Measurements from ENCODE around the gene PITX2. TPM values are rescaled to one million over a fixed set of nuclear protein-coding genes. Genes with fewer than 3 reads are reported as not detected.

Gene PITX2
- 10 to 100 TPM in 11 of 12 donors, not detected in 1; 39.7 to 61.1 (median 43.7) TPM for polyA plus RNA-seq (ENCODE audit: insufficient read length in 12 of 12)
- long read RNA-seq, donor 1, transcript PITX2-204 (5 exons, 1,897 nt) = minor isoform, 6 of 26 reads
- long read RNA-seq, donor 1, transcript PITX2-210 (1 exons, 1,398 nt) = major isoform, 14 of 26 reads
- long read RNA-seq, donor 1, partial matches to known transcripts = 0 of 26 reads
- long read RNA-seq, donor 1, other reads (novel, unspliced or antisense) = 0 of 26 reads
- long read RNA-seq, donor 2, transcript PITX2-204 (5 exons, 1,897 nt) = minor isoform, 10 of 42 reads
- long read RNA-seq, donor 2, transcript PITX2-215 (3 exons, 2,294 nt) = minor isoform, 13 of 42 reads
- long read RNA-seq, donor 2, transcript PITX2-210 (1 exons, 1,398 nt) = major isoform, 14 of 42 reads
- long read RNA-seq, donor 2, partial matches to known transcripts = 0 of 42 reads
- long read RNA-seq, donor 2, other reads (novel, unspliced or antisense) = 0 of 42 reads
- long read RNA-seq, donor 3, transcript PITX2-204 (5 exons, 1,897 nt) = major isoform, 8 of 27 reads
- long read RNA-seq, donor 3, transcript PITX2-210 (1 exons, 1,398 nt) = major isoform, 8 of 27 reads
- long read RNA-seq, donor 3, transcript PITX2-215 (3 exons, 2,294 nt) = minor isoform, 6 of 27 reads
- long read RNA-seq, donor 3, partial matches to known transcripts = 0 of 27 reads
- long read RNA-seq, donor 3, other reads (novel, unspliced or antisense) = 0 of 27 reads
- long read RNA-seq, donor 4, partial matches to known transcripts = 0 of 10 reads
- long read RNA-seq, donor 4, other reads (novel, unspliced or antisense) = 0 of 10 reads
- long read RNA-seq, donor 5, transcript PITX2-210 (1 exons, 1,398 nt) = minor isoform, 5 of 37 reads
- long read RNA-seq, donor 5, transcript PITX2-204 (5 exons, 1,897 nt) = minor isoform, 10 of 37 reads
- long read RNA-seq, donor 5, transcript PITX2-215 (3 exons, 2,294 nt) = major isoform, 17 of 37 reads
- long read RNA-seq, donor 5, partial matches to known transcripts = 0 of 37 reads
- long read RNA-seq, donor 5, other reads (novel, unspliced or antisense) = 0 of 37 reads
- long read RNA-seq, donor 6, transcript PITX2-204 (5 exons, 1,897 nt) = major isoform, 5 of 15 reads
- long read RNA-seq, donor 6, partial matches to known transcripts = 0 of 15 reads
- long read RNA-seq, donor 6, other reads (novel, unspliced or antisense) = 0 of 15 reads
- long read RNA-seq, donor 7, transcript PITX2-203 (4 exons, 2,100 nt) = minor isoform, 5 of 16 reads
- long read RNA-seq, donor 7, transcript PITX2-210 (1 exons, 1,398 nt) = major isoform, 7 of 16 reads
- long read RNA-seq, donor 7, partial matches to known transcripts = 0 of 16 reads
- long read RNA-seq, donor 7, other reads (novel, unspliced or antisense) = 0 of 16 reads
- long read RNA-seq, donor 8, transcript PITX2-210 (1 exons, 1,398 nt) = minor isoform, 6 of 24 reads
- long read RNA-seq, donor 8, transcript PITX2-203 (4 exons, 2,100 nt) = minor isoform, 5 of 24 reads
- long read RNA-seq, donor 8, transcript PITX2-215 (3 exons, 2,294 nt) = major isoform, 7 of 24 reads
- long read RNA-seq, donor 8, transcript PITX2-204 (5 exons, 1,897 nt) = minor isoform, 6 of 24 reads
- long read RNA-seq, donor 8, partial matches to known transcripts = 0 of 24 reads
- long read RNA-seq, donor 8, other reads (novel, unspliced or antisense) = 0 of 24 reads
- long read RNA-seq, donor 9, transcript PITX2-204 (5 exons, 1,897 nt) = major isoform, 6 of 14 reads
- long read RNA-seq, donor 9, transcript PITX2-210 (1 exons, 1,398 nt) = major isoform, 6 of 14 reads
- long read RNA-seq, donor 9, partial matches to known transcripts = 0 of 14 reads
- long read RNA-seq, donor 9, other reads (novel, unspliced or antisense) = 0 of 14 reads
- long read RNA-seq, donor 10, transcript PITX2-215 (3 exons, 2,294 nt) = major isoform, 10 of 32 reads
- long read RNA-seq, donor 10, transcript PITX2-210 (1 exons, 1,398 nt) = minor isoform, 7 of 32 reads
- long read RNA-seq, donor 10, transcript PITX2-204 (5 exons, 1,897 nt) = major isoform, 10 of 32 reads
- long read RNA-seq, donor 10, partial matches to known transcripts = 0 of 32 reads
- long read RNA-seq, donor 10, other reads (novel, unspliced or antisense) = 0 of 32 reads
- long read RNA-seq, donor 11, transcript PITX2-215 (3 exons, 2,294 nt) = major isoform, 9 of 24 reads
- long read RNA-seq, donor 11, transcript PITX2-210 (1 exons, 1,398 nt) = minor isoform, 7 of 24 reads
- long read RNA-seq, donor 11, partial matches to known transcripts = 0 of 24 reads
- long read RNA-seq, donor 11, other reads (novel, unspliced or antisense) = 0 of 24 reads

DNA sequence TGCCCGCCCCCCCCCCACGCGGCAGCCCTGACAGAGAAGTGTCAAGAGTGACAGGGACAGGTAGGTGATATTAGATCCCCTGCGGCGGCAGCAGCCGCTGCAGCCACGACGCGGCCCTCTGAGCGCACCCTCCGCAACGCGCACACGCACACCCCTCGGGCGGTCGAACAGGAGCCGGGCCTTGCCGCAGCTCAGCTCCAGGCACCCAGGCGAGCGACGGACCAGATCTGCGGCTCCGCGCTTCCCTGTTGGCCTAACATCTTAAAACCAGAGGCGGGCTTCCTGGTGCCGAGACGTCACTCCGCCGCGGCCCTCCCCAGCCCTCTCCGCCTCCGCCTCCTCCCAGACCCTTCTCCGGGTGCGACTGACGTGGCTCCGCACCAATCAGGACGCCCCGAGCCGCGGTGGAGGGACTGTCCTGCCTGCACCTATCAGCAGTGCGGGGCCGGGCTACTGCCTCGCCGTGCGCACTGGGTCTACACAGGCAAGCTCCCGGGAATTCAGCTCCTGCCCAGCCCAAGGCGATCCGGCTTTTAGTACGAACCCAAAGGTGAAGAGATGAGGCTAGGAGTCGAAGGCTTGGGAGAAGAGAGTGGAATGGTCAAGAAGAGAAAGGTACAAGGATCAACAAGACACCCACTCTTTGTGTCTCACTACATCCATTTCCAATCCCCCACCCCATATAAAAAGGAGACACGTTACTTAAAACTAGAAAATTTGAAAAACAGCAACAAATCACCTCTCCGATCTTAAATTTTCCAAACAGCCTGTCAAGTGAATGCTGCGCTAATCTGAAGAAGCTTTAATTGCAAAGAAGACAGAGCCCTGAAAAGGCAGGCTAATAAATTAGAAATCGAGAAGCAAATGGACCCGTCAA is at the start of gene PITX2:
PITX2 (minus strand) TSS at position 237 of the 877 bp plus-strand sequence. CDS start 617 bp downstream, outside the sequence.
- DNase-seq = peak; percentile 82

GRCh38 chr4:110671679-110672078 is 48.8 kb upstream of the PITX2 start:
- DNase-seq = no peak

- DNase-seq = no peak
Measured at GRCh38 chr4:110669663-110670062, 46.8 kb upstream of the PITX2 start.

DNA sequence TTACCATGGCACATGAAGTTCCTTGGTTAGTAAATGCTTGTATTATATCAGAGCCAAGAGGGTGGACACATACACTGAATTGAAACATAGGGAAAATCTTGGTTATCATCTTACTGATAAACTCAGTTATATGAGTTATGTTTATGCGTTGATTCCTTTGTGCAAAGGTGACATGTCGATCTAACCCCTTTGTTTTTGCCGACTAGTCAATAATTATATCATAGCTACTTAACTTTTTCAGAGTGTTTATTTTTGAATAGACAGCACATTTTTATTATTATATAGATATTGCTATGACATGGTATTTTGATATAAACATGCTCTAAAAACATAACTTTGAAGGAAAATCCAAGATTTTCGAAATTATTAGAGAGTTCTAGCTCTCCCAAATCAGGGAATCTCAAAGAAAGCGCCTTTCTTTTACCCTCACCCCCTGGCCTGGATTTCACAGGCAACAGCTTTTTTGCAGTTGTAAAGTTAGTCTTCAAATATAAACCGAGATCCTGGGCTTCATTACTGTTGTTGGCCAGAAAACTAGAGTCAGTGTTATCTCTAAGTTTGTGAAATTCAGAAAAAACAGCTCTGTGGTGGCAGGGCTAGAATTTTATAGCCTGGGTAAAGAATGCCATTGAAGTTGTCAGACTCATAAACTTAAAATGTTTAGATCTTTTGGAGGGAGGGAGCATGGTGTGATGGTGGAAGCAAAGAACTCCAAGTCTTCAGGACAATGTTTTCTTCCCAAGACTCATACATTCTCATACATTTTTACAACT is 45.8 kb upstream of the PITX2 start:
- no peak for DNase-seq

DNA sequence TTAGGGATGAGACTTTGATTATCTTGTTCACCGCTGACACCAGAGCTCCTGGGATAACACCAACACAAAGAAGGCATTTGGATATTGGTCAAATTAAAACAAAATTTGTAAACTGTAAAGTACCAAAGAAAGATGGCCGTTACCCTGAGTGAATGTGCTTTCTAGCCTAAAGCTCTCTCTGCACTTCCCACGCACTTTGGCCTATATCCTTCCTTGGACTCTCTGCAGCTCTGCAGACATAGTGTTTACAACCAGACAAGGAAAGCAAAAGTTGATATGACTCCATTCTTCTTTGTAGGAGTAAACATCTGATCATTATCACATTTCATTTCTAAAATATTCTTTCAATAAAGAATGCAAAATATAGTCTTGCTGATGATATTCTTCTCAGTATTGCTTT is 44.8 kb upstream of the PITX2 start:
- DNase-seq = no peak

DNA sequence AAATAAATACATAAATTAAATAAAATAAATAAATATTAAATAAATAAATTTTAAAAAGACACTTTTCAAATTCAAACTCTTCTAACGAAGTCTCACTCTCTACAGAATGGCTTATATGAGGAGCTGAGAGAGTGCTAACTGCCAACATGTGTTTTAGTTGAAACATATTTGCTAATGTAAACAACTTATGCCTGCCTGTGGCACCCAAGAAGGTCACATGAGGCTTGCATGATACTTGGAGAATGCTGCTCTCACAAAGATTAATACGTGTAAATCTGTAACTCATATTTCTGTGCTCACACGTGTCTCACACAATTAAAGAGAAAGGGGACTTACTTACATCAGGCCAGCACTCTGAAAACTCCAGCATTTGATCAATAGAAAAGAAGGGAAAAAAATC is 43.2 kb upstream of the PITX2 start:
- no peak for DNase-seq

- no peak for DNase-seq
Measured at GRCh38 chr4:110663738-110664444, 41.0 kb upstream of the PITX2 start.

DNA sequence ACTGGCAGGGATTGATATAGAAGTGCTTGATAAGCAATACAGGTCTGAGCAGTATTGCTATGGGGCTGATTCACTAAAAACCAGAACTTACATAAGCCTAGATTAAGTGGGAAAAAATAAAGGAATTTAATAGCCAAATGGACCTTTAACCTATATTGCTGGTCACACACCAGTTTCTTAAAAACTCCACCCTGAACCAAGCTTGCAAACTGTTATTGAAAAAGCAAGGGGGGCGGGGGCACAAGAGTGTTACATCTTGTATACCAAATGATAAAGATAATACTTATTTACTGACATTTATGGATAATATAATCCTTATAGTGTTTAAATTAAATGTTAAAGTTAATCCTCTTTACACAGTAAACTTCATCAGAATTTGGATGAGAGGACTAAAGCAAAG is 40.3 kb upstream of the PITX2 start:
- DNase-seq = no peak

DNA sequence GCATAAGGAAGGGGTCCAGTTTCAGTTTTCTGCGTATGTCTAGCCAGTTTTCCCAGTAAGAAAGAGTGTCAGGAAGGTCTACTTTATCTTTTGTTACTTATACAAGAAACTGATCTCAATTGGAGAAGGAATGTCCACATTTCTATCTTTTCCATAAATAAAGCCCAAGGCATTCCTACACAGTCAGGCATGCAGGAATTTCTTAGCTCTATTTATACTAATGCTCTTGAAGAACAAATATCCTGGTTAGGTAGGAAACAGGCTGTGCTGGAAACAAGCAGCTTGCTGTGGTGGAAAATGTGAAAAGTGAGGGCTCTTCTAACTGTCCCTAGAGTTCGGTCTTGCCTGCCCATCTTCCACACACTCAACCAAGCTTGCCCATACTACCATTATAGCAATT is 37.9 kb upstream of the PITX2 start:
- DNase-seq = no peak

DNA sequence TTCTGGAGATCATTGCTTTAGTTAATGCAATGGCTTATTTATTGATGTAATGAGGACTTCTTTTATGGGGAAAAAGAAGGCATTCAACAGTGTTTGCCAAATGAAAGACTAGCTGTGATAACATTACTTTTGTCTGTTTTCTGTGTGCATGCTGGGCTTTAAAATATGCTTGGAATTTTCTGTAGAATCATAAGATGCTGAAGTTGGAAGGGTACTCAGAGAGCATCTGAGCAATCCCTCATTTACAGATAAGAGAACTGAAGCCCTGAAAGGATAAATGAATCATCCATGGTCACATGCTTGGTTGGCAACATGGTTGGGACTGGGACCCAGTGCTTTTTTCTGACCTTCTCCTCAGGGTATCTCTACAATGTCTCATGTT is 31.4 kb upstream of the PITX2 start:
- DNase-seq = no peak

DNA sequence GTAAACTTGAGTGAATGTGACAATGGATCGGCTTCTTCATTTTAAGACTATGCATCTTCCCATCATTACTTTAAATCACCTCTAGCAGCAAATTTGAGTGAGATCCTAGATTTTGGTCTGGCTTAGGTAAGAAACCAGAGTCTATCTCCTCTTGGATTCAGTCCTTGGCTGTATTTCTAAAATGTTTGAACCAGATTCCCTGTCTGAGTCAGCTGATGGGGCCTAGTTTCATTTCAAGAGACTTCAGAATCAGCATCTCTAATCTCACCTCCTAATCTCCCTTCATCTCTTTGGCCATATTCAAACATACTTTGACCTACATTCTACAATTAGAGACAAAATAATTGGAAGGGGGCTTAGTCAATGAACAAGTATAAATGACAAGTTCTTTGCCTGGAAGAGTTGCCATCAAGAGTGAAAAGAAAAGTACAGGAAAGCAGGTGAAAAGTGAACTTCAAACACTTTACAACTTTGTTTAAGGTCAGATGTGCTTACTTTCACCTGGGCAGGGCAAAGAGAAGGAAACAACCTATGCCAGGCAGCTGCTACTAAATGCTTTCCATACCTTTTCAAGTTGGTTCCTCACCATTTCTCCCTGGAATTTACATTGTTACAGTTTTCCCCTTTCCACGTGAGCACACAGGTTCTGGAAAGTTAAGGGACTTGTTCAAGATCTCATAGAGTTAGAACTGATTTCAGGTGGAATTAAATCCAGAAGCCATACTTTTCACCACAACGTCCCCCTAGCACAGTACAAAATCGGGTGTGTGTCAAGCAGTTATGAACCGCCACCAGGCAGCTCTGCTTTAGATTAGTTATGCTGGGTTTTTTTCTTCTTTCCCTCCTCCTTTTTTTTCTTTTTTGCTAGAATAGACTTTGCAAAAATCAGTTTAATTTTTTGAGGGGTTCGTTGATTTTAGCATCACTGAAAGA is 30.7 kb upstream of the PITX2 start:
- DNase-seq = no peak

DNA sequence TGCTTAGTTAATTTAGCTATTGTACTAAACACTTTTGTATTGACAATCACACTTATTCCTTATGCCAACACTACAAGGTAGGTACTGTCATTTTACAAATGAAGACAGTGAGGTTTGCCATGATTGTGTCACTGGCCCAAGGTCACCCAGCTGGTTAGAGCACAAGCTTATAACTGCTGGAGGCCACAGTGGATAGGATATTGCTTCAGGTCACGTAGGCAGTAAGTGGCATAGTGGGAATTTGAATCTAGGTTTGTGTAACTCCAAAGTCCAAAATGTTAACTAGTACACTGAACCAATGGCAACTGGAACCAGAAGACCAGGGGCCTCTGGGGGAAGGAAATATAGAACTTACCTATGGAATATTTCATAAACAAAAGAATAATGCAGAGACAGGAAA is 21.1 kb upstream of the PITX2 start:
- no peak for DNase-seq

DNA sequence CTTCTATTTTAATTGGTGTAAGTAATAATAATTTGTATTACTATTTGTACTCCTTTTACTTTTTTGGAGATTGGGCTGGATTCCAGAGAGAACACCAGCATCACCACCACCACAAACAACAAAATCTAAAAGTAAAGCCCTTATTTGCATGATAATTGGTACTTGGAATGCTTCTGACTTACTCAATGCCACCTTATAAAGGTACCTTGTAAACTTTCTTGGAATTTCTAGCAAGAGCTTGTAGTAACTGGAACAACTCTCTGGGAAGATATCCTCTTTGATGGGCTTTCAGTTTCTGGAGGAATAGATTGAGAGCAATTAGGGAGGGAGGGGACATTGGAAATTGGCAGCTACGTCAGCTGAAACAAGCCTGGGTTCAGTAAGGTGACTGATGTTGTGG is 20.2 kb upstream of the PITX2 start:
- no peak for DNase-seq

DNA sequence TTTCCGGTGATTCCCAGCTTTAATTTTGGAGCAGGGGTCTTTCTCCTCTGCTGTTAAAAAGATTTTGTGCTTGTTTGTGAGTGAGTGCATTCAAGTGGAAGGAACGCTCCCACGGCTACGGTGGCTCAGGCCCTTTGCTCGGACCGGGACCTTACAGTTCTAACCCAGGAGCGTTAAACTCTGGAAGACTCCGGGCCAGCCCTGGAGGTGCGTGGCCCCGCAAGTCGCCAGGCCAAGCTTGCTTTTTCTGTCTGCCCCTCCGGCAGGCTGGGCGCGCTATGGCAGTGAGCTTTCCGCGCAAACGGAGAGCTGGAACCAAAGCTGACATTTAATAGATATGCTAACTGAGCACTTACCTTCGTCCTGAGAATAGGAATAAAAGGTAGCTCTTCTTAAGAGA is 18.3 kb upstream of the PITX2 start:
- no peak for DNase-seq

DNA sequence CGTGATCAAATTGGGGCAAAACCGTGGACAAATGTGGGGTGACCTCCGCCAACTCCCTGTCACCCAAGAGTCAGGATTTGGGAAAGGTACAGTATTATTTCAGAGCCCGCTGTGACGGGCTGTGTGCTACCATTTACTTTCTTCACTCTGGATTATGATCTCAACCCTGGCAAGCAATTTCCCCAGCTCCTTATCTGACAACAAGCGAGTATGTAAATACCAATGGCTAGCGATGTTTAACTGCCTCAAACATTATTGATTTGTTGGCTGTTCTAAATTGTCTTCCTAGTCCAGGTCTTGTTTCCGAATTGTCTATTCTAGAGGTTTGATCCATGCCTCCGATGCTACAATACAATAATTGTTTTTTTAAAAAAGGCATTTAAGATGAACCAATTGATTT is 17.7 kb upstream of the PITX2 start:
- no peak for DNase-seq

Data from muscle of arm (tissue), 14 donors.